ENCODE results near the gene SPAG9. TPM values are rescaled to one million over a fixed set of nuclear protein-coding genes. Genes with fewer than 3 reads are reported as not detected.

The SPAG9 gene
- total and polyA plus RNA-seq, 2 donors from 2014 or later, result 15.4 to 93.3 TPM

DNA sequence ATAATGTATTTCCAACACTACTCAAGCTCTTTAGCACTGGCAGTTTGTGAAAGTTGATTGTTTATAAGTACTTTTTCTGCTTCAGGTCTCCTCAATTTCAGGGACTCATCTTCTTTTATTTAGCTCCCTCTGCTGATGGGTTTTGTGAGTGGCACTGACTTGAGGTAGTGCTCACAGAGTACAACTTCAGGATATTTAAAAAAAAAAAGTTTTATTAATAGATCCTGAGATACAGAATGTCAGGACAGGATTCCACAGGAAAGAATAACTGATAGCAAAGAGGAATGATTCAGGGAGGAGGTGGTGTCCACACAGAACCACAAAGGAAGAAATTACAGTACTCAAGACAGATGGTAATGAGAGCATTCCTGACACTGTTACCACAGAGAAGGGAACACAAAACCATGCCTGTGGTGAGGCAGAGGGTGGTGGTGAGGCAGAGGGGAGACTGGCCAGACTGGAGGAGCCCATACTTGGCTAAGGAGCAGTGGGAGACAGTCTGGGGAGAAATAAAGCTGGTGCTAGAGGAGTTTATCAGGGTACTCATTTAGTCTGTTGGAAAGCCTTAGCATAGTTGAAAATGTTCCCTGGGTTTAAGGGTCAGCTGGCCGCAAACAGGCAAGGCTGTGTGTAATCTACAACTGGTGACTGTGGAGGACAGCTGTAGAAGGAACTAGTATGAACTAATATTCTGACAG is 63.7 kb downstream of the SPAG9 start:
- DNase-seq (peak in 3 of 5 donors; percentile 29 to 85 (median 79)), FAIRE-seq (no peak)
- no peak overlapping the region for H3K4me3 ChIP-seq (ENCODE audit: low read length in 3 of 3)
- intact Hi-C loops (cut with DNase I), result no loop called here
- H3K9me3 ChIP-seq (ENCODE audit: control insufficient read depth in 2 of 3, insufficient read depth in 1 of 3, low read length in 3 of 3), result no peaks in the 10 kb centered on the region
- TF ChIP-seq, protein P1, sequence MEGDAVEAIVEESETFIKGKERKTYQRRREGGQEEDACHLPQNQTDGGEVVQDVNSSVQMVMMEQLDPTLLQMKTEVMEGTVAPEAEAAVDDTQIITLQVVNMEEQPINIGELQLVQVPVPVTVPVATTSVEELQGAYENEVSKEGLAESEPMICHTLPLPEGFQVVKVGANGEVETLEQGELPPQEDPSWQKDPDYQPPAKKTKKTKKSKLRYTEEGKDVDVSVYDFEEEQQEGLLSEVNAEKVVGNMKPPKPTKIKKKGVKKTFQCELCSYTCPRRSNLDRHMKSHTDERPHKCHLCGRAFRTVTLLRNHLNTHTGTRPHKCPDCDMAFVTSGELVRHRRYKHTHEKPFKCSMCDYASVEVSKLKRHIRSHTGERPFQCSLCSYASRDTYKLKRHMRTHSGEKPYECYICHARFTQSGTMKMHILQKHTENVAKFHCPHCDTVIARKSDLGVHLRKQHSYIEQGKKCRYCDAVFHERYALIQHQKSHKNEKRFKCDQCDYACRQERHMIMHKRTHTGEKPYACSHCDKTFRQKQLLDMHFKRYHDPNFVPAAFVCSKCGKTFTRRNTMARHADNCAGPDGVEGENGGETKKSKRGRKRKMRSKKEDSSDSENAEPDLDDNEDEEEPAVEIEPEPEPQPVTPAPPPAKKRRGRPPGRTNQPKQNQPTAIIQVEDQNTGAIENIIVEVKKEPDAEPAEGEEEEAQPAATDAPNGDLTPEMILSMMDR (IDR thresholded peaks at IDR 0.05; ENCODE audit: borderline replicate concordance, extremely low read depth, insufficient read depth), result peak; percentile 59
- H3K27ac ChIP-seq (ENCODE audit: low read depth in 2 of 2, low read length in 2 of 2), result peak overlapping the region; percentile 45 to 46
- H3K36me3 ChIP-seq (ENCODE audit: control insufficient read depth in 2 of 3, insufficient read depth in 3 of 3, low read length in 3 of 3), result no peaks in the 10 kb centered on the region
- H3K27me3 ChIP-seq (ENCODE audit: control insufficient read depth, insufficient read depth, low read length), result no peaks in the 10 kb centered on the region
- H3K4me1 ChIP-seq (ENCODE audit: control insufficient read depth in 2 of 3, insufficient read depth in 2 of 3, low read depth in 1 of 3, low read length in 3 of 3), result peaks cover 0 to 3% (median 3%) of the 10 kb centered on the region in 3 donors
- H3K9ac ChIP-seq (ENCODE audit: low read length in 3 of 3), result no peak overlapping the region

- no peaks in the 10 kb centered on the region for H3K36me3 ChIP-seq (ENCODE audit: control insufficient read depth in 2 of 3, insufficient read depth in 3 of 3, low read length in 3 of 3)
- intact Hi-C loops (cut with DNase I), result no loop called here
- no peak overlapping the region for H3K27ac ChIP-seq (ENCODE audit: low read depth in 2 of 2, low read length in 2 of 2)
- no peak overlapping the region for H3K4me3 ChIP-seq (ENCODE audit: low read length in 3 of 3)
- H3K4me1 ChIP-seq (ENCODE audit: control insufficient read depth in 2 of 3, insufficient read depth in 2 of 3, low read depth in 1 of 3, low read length in 3 of 3), result peaks cover 0 to 9% (median 5%) of the 10 kb centered on the region in 3 donors
- H3K27me3 ChIP-seq (ENCODE audit: control insufficient read depth, insufficient read depth, low read length), result no peaks in the 10 kb centered on the region
- no peaks in the 10 kb centered on the region for H3K9me3 ChIP-seq (ENCODE audit: control insufficient read depth in 2 of 3, insufficient read depth in 1 of 3, low read length in 3 of 3)
- FAIRE-seq (no peak), DNase-seq (no peak)
- no peak overlapping the region for H3K9ac ChIP-seq (ENCODE audit: low read length in 3 of 3)
- TF ChIP-seq, protein P1 (IDR thresholded peaks at IDR 0.05; ENCODE audit: borderline replicate concordance, extremely low read depth, insufficient read depth), result no peak
Measured at GRCh38 chr17:51054748-51055147, 65.9 kb downstream of the SPAG9 start.

DNA sequence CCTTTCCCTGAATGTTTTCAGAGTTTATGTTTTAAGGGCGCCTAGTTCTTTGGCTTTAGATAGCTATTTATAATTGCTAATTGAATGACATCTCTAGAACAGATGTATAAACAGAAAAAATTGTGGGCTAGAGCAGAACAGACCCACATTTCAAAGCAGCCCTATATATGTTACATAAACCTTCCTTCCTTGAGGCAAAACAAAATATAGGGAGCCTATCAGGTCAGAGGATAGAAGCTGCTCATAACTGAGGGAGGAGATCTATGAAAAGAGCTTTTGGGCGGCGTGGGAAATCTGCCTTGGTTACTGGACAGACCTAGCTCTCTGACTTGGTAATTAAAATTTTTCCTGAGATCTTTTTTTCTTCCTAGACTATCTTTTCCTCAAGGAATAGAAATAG is 68.4 kb downstream of the SPAG9 start:
- Histone ChIP-seq H3K4me3 (ENCODE audit: low read length in 3 of 3) (no peak overlapping the region), H3K36me3 (ENCODE audit: control insufficient read depth in 2 of 3, insufficient read depth in 3 of 3, low read length in 3 of 3) (no peaks in the 10 kb centered on the region), H3K4me1 (ENCODE audit: control insufficient read depth in 2 of 3, insufficient read depth in 2 of 3, low read depth in 1 of 3, low read length in 3 of 3) (peaks cover 0 to 9% (median 5%) of the 10 kb centered on the region in 3 donors), H3K9ac (ENCODE audit: low read length in 3 of 3) (no peak overlapping the region), H3K9me3 (ENCODE audit: control insufficient read depth in 2 of 3, insufficient read depth in 1 of 3, low read length in 3 of 3) (no peaks in the 10 kb centered on the region), H3K27ac (ENCODE audit: low read depth in 2 of 2, low read length in 2 of 2) (no peak overlapping the region), H3K27me3 (ENCODE audit: control insufficient read depth, insufficient read depth, low read length) (no peaks in the 10 kb centered on the region)
- intact Hi-C loops (cut with DNase I), result no loop called here
- DNase-seq (no peak), FAIRE-seq (no peak)
- TF ChIP-seq, protein P1 (IDR thresholded peaks at IDR 0.05; ENCODE audit: borderline replicate concordance, extremely low read depth, insufficient read depth), result no peak
